OCI-LY1 (cell line): ENCODE data around the gene ATP9B.

Experiments used
- CTCF ChIP-seq: fragments of 200-600 bp; sonication (generic), shearing (Covaris generic); IDR thresholded peaks from 2 replicates; pipeline ENCODE4 v1.5.1; 2017; ENCODE audit warnings: mild to moderate bottlenecking, antibody characterized with exemption, low read length, moderate library complexity, mixed read lengths
- EZH2 ChIP-seq: fragments of 200-600 bp; sonication (generic), shearing (Covaris generic); IDR thresholded peaks from 2 replicates; pipeline ENCODE4 v1.8.0; 2017; ENCODE audit warnings: borderline replicate concordance, mixed run types, mild to moderate bottlenecking, antibody characterized with exemption, low read length, moderate library complexity, mixed read lengths

- TF ChIP-seq EZH2: no peak
- TF ChIP-seq CTCF: no peak
These were observed 70.0 kb downstream of the ATP9B start for GRCh38 chr18:79139206-79139605.
